Measurements from ENCODE around the gene PPP1R3C. TPM values are rescaled to one million over a fixed set of nuclear protein-coding genes. Genes with fewer than 3 reads are reported as not detected.

The PPP1R3C gene
- total and polyA plus RNA-seq, 2 donors (not counting 3 experiments of a cell fraction or from before 2014, with no cell fraction given): 1.6 to 2.0 TPM

DNA sequence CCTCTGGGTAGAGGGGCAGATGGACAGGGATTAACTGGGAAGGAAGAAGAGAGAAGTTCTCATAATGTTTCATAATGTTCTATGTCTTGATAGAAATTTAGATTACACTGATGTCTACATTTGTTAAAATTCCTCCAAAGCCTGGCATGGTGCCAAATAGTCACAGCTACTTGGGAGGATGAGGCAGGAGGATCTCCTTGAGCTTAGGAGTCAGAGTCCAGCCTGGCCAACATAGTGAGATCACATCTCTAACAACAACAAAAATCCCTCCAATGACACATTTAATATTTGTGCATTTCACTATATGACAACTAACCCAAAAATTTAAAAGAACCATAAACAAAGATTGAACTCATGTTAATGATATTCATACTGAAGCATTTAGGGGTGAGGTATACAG is 33.0 kb upstream of the PPP1R3C start:
- ChIA-PET POLR2A (no interaction called here), CTCF (no interaction called here)
- Histone ChIP-seq H3K4me3 (replicated peaks in 1 of 3; ENCODE audit: insufficient read depth in 1 of 3, low read depth in 1 of 3, low read length in 3 of 3) (no peak overlapping the region), H4K20me1 (replicated peaks; ENCODE audit: control insufficient read depth, extremely low read depth, insufficient read depth, low read length) (no peaks in the 10 kb centered on the region), H3K27ac (ENCODE audit: insufficient read depth, low read depth, low read length) (no peak overlapping the region), H3K36me3 (ENCODE audit: control insufficient read depth in 2 of 2, extremely low read depth in 1 of 2, insufficient read depth in 2 of 2, low read length in 2 of 2) (no peaks in the 10 kb centered on the region), H3K79me2 (ENCODE audit: control insufficient read depth, insufficient read depth, low read length) (no peaks in the 10 kb centered on the region), H3K9me3 (replicated peaks; ENCODE audit: control insufficient read depth, insufficient read depth, low read length) (no peaks in the 10 kb centered on the region), H3K4me1 (ENCODE audit: control insufficient read depth, extremely low read depth, insufficient read depth, low read length) (no peaks in the 10 kb centered on the region), H3K9ac (replicated peaks; ENCODE audit: extremely low read depth, insufficient read depth, low read length) (no peak overlapping the region), H3K9me1 (replicated peaks; ENCODE audit: control insufficient read depth, extremely low read depth, insufficient read depth, low read length) (no peaks in the 10 kb centered on the region), H3K4me2 (ENCODE audit: insufficient read depth, low read length) (no peak overlapping the region), H3K27me3 (ENCODE audit: control insufficient read depth in 2 of 2, insufficient read depth in 2 of 2, low read length in 2 of 2) (peaks cover 4 to 11% of the 10 kb centered on the region in 2 experiments), H2AFZ (ENCODE audit: low read depth, low read length) (no peak overlapping the region)
- BruUV-seq (replicated peaks): no TSS peak
- no peak for FAIRE-seq
- dilution Hi-C loops (cut with MboI; ENCODE audit: extremely low pct_ligation_motif_present, low sequenced_read_pairs) (no loop called here), intact Hi-C loops (cut with micrococcal nuclease) (no loop called here)
- TF ChIP-seq, protein P1, sequence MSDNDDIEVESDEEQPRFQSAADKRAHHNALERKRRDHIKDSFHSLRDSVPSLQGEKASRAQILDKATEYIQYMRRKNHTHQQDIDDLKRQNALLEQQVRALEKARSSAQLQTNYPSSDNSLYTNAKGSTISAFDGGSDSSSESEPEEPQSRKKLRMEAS (IDR thresholded peaks at IDR 0.05; ENCODE audit: insufficient read depth, insufficient read length): no peak
- TF ChIP-seq, protein P2, sequence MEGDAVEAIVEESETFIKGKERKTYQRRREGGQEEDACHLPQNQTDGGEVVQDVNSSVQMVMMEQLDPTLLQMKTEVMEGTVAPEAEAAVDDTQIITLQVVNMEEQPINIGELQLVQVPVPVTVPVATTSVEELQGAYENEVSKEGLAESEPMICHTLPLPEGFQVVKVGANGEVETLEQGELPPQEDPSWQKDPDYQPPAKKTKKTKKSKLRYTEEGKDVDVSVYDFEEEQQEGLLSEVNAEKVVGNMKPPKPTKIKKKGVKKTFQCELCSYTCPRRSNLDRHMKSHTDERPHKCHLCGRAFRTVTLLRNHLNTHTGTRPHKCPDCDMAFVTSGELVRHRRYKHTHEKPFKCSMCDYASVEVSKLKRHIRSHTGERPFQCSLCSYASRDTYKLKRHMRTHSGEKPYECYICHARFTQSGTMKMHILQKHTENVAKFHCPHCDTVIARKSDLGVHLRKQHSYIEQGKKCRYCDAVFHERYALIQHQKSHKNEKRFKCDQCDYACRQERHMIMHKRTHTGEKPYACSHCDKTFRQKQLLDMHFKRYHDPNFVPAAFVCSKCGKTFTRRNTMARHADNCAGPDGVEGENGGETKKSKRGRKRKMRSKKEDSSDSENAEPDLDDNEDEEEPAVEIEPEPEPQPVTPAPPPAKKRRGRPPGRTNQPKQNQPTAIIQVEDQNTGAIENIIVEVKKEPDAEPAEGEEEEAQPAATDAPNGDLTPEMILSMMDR (IDR thresholded peaks at IDR 0.05; ENCODE audit: extremely low read depth in 1 of 2, insufficient read depth in 1 of 2, low read depth in 1 of 2, low read length in 2 of 2): no peak
- no peak for TF ChIP-seq POLR2AphosphoS5 (IDR thresholded peaks at IDR 0.05; ENCODE audit: insufficient read depth, low read depth, low read length)
- no peak for TF ChIP-seq FOS (IDR thresholded peaks at IDR 0.05; ENCODE audit: borderline replicate concordance, insufficient read depth, low read length)
- TF ChIP-seq GATA2 (IDR thresholded peaks at IDR 0.05; ENCODE audit: insufficient read depth, insufficient read length, low read depth, low read length): no peak
- no peak for DNase-seq (ENCODE audit: low read depth, low spot score)

DNA sequence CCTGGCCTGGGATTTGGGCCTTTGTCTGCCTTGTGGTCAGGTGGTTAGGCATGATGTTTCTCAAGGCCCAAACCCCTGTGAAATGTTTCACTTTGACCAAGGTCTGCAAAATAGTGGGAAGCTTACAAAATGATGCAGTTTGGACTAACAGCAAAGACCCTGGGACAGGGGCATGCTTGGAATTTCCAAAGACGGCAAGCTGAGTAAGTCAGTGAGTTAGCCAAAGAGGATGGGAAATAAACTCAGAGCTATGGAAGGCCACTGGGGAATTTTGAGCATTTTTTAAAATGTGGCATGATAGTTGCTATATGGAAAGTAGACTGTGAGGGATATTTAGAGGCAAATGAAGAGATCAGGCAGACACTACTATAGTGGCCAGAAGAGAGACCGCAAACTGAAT is 31.6 kb upstream of the PPP1R3C start:
- FAIRE-seq (no peak), DNase-seq (ENCODE audit: low read depth, low spot score) (no peak)
- no peaks in the 10 kb centered on the region for H3K4me1 ChIP-seq (ENCODE audit: control insufficient read depth, extremely low read depth, insufficient read depth, low read length)
- dilution Hi-C loops (cut with MboI; ENCODE audit: extremely low pct_ligation_motif_present, low sequenced_read_pairs) (no loop called here), intact Hi-C loops (cut with micrococcal nuclease) (no loop called here)
- no peak for TF ChIP-seq JUN (IDR thresholded peaks at IDR 0.05; ENCODE audit: borderline replicate concordance, insufficient read depth, insufficient read length, low read depth)
- no peak for TF ChIP-seq GATA2 (IDR thresholded peaks at IDR 0.05; ENCODE audit: insufficient read depth, insufficient read length, low read depth, low read length)
- TF ChIP-seq, protein P1 (IDR thresholded peaks at IDR 0.05; ENCODE audit: insufficient read depth, insufficient read length): no peak
- TF ChIP-seq FOS (IDR thresholded peaks at IDR 0.05; ENCODE audit: borderline replicate concordance, insufficient read depth, low read length): no peak
- TF ChIP-seq, protein P2 (IDR thresholded peaks at IDR 0.05; ENCODE audit: extremely low read depth in 1 of 2, insufficient read depth in 1 of 2, low read depth in 1 of 2, low read length in 2 of 2): no peak
- TF ChIP-seq POLR2A (IDR thresholded peaks at IDR 0.05; ENCODE audit: low read depth, low read length): no peak
- no peak for TF ChIP-seq MYC (IDR thresholded peaks at IDR 0.05; ENCODE audit: low read depth, low read length)
- no peak for TF ChIP-seq POLR2AphosphoS5 (IDR thresholded peaks at IDR 0.05; ENCODE audit: insufficient read depth, low read depth, low read length)
- no peak for TF ChIP-seq EZH2 (IDR thresholded peaks at IDR 0.05; ENCODE audit: borderline replicate concordance, low read depth, low read length, severe bottlenecking)
- ChIA-PET CTCF (interaction anchor here (1.3 kb wide), 2 partner anchors 13 to 248 kb away, joined by 3 read pairs; no protein-coding TSS in a partner anchor), POLR2A (no interaction called here)
- no peaks in the 10 kb centered on the region for H3K9me1 ChIP-seq (replicated peaks; ENCODE audit: control insufficient read depth, extremely low read depth, insufficient read depth, low read length)
- no peaks in the 10 kb centered on the region for H4K20me1 ChIP-seq (replicated peaks; ENCODE audit: control insufficient read depth, extremely low read depth, insufficient read depth, low read length)
- no TSS peak for BruUV-seq (replicated peaks)
- no peaks in the 10 kb centered on the region for H3K9me3 ChIP-seq (replicated peaks; ENCODE audit: control insufficient read depth, insufficient read depth, low read length)
- H3K9ac ChIP-seq (replicated peaks; ENCODE audit: extremely low read depth, insufficient read depth, low read length): no peak overlapping the region
- H3K4me2 ChIP-seq (ENCODE audit: insufficient read depth, low read length): no peak overlapping the region
- H3K27ac ChIP-seq (ENCODE audit: insufficient read depth, low read depth, low read length): no peak overlapping the region
- no peak overlapping the region for H2AFZ ChIP-seq (ENCODE audit: low read depth, low read length)
- H3K27me3 ChIP-seq (ENCODE audit: control insufficient read depth in 2 of 2, insufficient read depth in 2 of 2, low read length in 2 of 2): peaks cover 4 to 11% of the 10 kb centered on the region in 2 experiments
- H3K4me3 ChIP-seq (replicated peaks in 1 of 3; ENCODE audit: insufficient read depth in 1 of 3, low read depth in 1 of 3, low read length in 3 of 3): no peak overlapping the region
- H3K79me2 ChIP-seq (ENCODE audit: control insufficient read depth, insufficient read depth, low read length): no peaks in the 10 kb centered on the region
- no peaks in the 10 kb centered on the region for H3K36me3 ChIP-seq (ENCODE audit: control insufficient read depth in 2 of 2, extremely low read depth in 1 of 2, insufficient read depth in 2 of 2, low read length in 2 of 2)

Data from endothelial cell of umbilical vein (primary cell).